ENCODE data around the gene CRISPLD2. TPM values are rescaled to one million over a fixed set of nuclear protein-coding genes. Genes with fewer than 3 reads are reported as not detected.

The CRISPLD2 gene
- total RNA-seq, 1 donor from 2014 or later = 5.8 TPM

GRCh38 chr16:84907575-84907974, 87.8 kb downstream of the CRISPLD2 start:
- TF ChIP-seq CTCF (conservative IDR thresholded peaks at IDR 0.05; ENCODE audit: low read depth, low read length) = no peak
- H3K4me3 ChIP-seq (ENCODE audit: low read depth, low read length) = no peak overlapping the region
- no peak for DNase-seq (ENCODE audit: low read depth)

GRCh38 chr16:84909476-84910085, 89.8 kb downstream of the CRISPLD2 start:
- no peak overlapping the region for H3K4me3 ChIP-seq (ENCODE audit: low read depth, low read length)
- DNase-seq (ENCODE audit: low read depth) = no peak
- no peak for TF ChIP-seq CTCF (conservative IDR thresholded peaks at IDR 0.05; ENCODE audit: low read depth, low read length)

- H3K4me3 ChIP-seq (ENCODE audit: low read depth, low read length) = no peak overlapping the region
- no peak for DNase-seq (ENCODE audit: low read depth)
- no peak for TF ChIP-seq CTCF (conservative IDR thresholded peaks at IDR 0.05; ENCODE audit: low read depth, low read length)
Observed at GRCh38 chr16:84911486-84912216, 91.9 kb downstream of the CRISPLD2 start.

GRCh38 chr16:84913315-84913714, 93.5 kb downstream of the CRISPLD2 start:
- H3K4me3 ChIP-seq (ENCODE audit: low read depth, low read length) = no peak overlapping the region
- DNase-seq (ENCODE audit: low read depth) = no peak
- no peak for TF ChIP-seq CTCF (conservative IDR thresholded peaks at IDR 0.05; ENCODE audit: low read depth, low read length)

GRCh38 chr16:84914273-84914672, 94.5 kb downstream of the CRISPLD2 start:
- DNase-seq (ENCODE audit: low read depth) = no peak
- no peak for TF ChIP-seq CTCF (conservative IDR thresholded peaks at IDR 0.05; ENCODE audit: low read depth, low read length)
- H3K4me3 ChIP-seq (ENCODE audit: low read depth, low read length) = no peak overlapping the region

GRCh38 chr16:84916178-84916577, 96.4 kb downstream of the CRISPLD2 start:
- no peak overlapping the region for H3K4me3 ChIP-seq (ENCODE audit: low read depth, low read length)
- no peak for DNase-seq (ENCODE audit: low read depth)
- TF ChIP-seq CTCF (conservative IDR thresholded peaks at IDR 0.05; ENCODE audit: low read depth, low read length) = no peak

- no peak overlapping the region for H3K4me3 ChIP-seq (ENCODE audit: low read depth, low read length)
- no peak for DNase-seq (ENCODE audit: low read depth)
- TF ChIP-seq CTCF (conservative IDR thresholded peaks at IDR 0.05; ENCODE audit: low read depth, low read length) = no peak
Observed at GRCh38 chr16:84916850-84917249, 97.1 kb downstream of the CRISPLD2 start.

Data from epithelial cell of proximal tubule (primary cell).